ENCODE results near the gene PGBD2. TPM values are rescaled to one million over a fixed set of nuclear protein-coding genes. Genes with fewer than 3 reads are reported as not detected.
"Not testable (repeated sequence)": the region's sequence is repeated elsewhere in the genome, so short reads cannot be mapped to it uniquely, and the experiment has no call there.

The PGBD2 gene
- polyA plus RNA-seq, 1 donor: 10.3 TPM

GRCh38 chr1:248862998-248863881 is 42.8 kb upstream of the PGBD2 start:
- peaks cover 18% of the 10 kb centered on the region for H3K4me1 ChIP-seq (ENCODE audit: control insufficient read depth, insufficient read depth, low read length)
- H3K4me3 ChIP-seq (ENCODE audit: low read length): peak overlapping the region; percentile 56
- no peaks in the 10 kb centered on the region for H3K9me3 ChIP-seq (ENCODE audit: control insufficient read depth, low read depth, low read length)
- peak overlapping the region; percentile 63 for H3K27ac ChIP-seq (ENCODE audit: low read length)
- peak; percentile 79 to 88 for DNase-seq
- no peaks in the 10 kb centered on the region for H3K36me3 ChIP-seq (ENCODE audit: control insufficient read depth, insufficient read depth, low read length)
- WGBS (ENCODE audit: insufficient coverage, low lambda C conversion rate): no CpG with 5 or more reads among the region's 46 CpGs
- no peaks in the 10 kb centered on the region for H3K27me3 ChIP-seq (ENCODE audit: control insufficient read depth, insufficient read depth, low read length)

- Histone ChIP-seq H3K27me3 (ENCODE audit: control insufficient read depth, insufficient read depth, low read length) (no peaks in the 10 kb centered on the region), H3K9me3 (ENCODE audit: control insufficient read depth, low read depth, low read length) (no peaks in the 10 kb centered on the region), H3K4me3 (ENCODE audit: low read length) (peak overlapping the region; percentile 78), H3K36me3 (ENCODE audit: control insufficient read depth, insufficient read depth, low read length) (no peaks in the 10 kb centered on the region), H3K4me1 (ENCODE audit: control insufficient read depth, insufficient read depth, low read length) (peaks cover 5% of the 10 kb centered on the region), H3K27ac (ENCODE audit: low read length) (peak overlapping the region; percentile 97)
- WGBS (ENCODE audit: insufficient coverage, low lambda C conversion rate): 100% methylated on average over 1 of the region's 3 CpGs
- DNase-seq: no peak
Observed at GRCh38 chr1:248871837-248872401, 34.1 kb upstream of the PGBD2 start.

- Histone ChIP-seq H3K27me3 (ENCODE audit: control insufficient read depth, insufficient read depth, low read length) (no peaks in the 10 kb centered on the region), H3K27ac (ENCODE audit: low read length) (peak overlapping the region; percentile 97), H3K9me3 (ENCODE audit: control insufficient read depth, low read depth, low read length) (no peaks in the 10 kb centered on the region), H3K36me3 (ENCODE audit: control insufficient read depth, insufficient read depth, low read length) (no peaks in the 10 kb centered on the region), H3K4me3 (ENCODE audit: low read length) (peak overlapping the region; percentile 78), H3K4me1 (ENCODE audit: control insufficient read depth, insufficient read depth, low read length) (peaks cover 5% of the 10 kb centered on the region)
- peak; percentile 56 to 87 for DNase-seq
- 0% methylated on average over 3 of the region's 31 CpGs for WGBS (ENCODE audit: insufficient coverage, low lambda C conversion rate)
Observed at GRCh38 chr1:248872752-248873408, 33.2 kb upstream of the PGBD2 start.

GRCh38 chr1:248873409-248873992 is 32.5 kb upstream of the PGBD2 start:
- no peaks in the 10 kb centered on the region for H3K36me3 ChIP-seq (ENCODE audit: control insufficient read depth, insufficient read depth, low read length)
- peaks cover 5% of the 10 kb centered on the region for H3K4me1 ChIP-seq (ENCODE audit: control insufficient read depth, insufficient read depth, low read length)
- no peaks in the 10 kb centered on the region for H3K9me3 ChIP-seq (ENCODE audit: control insufficient read depth, low read depth, low read length)
- no peaks in the 10 kb centered on the region for H3K27me3 ChIP-seq (ENCODE audit: control insufficient read depth, insufficient read depth, low read length)
- peak; percentile 96 to 97 for DNase-seq
- H3K4me3 ChIP-seq (ENCODE audit: low read length): peak overlapping the region; percentile 78
- WGBS (ENCODE audit: insufficient coverage, low lambda C conversion rate): 0% methylated on average over 2 of the region's 41 CpGs
- peak overlapping the region; percentile 97 for H3K27ac ChIP-seq (ENCODE audit: low read length)

GRCh38 chr1:248873993-248874533 is 32.0 kb upstream of the PGBD2 start:
- Histone ChIP-seq H3K9me3 (ENCODE audit: control insufficient read depth, low read depth, low read length) (no peaks in the 10 kb centered on the region), H3K27me3 (ENCODE audit: control insufficient read depth, insufficient read depth, low read length) (no peaks in the 10 kb centered on the region), H3K27ac (ENCODE audit: low read length) (peak overlapping the region; percentile 97), H3K36me3 (ENCODE audit: control insufficient read depth, insufficient read depth, low read length) (no peaks in the 10 kb centered on the region), H3K4me3 (ENCODE audit: low read length) (peak overlapping the region; percentile 78), H3K4me1 (ENCODE audit: control insufficient read depth, insufficient read depth, low read length) (peaks cover 5% of the 10 kb centered on the region)
- DNase-seq: peak; percentile 84 to 94
- 0% methylated on average over 3 of the region's 23 CpGs for WGBS (ENCODE audit: insufficient coverage, low lambda C conversion rate)

GRCh38 chr1:248881261-248881660 is 24.8 kb upstream of the PGBD2 start:
- no peak overlapping the region for H3K4me3 ChIP-seq (ENCODE audit: low read length)

DNA sequence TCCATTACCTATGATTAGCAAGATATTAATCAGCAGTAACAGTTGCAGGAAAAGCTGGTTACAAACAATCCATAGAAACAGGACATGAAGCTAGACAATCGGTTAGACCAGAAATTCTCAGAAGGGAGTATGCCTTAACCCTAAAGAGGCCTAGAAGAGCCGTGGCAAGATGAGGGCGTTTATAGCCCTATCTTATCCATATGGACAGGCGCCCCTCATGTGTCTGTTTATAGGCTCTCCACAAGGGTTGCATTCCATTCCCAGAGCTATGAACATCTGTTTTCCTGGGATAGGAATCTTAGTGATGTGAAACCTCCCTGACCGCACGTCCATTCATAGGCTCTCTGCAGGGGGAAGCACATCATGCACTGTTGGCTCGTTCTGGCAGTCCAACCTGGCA is 23.6 kb upstream of the PGBD2 start:
- H3K4me3 ChIP-seq (ENCODE audit: low read length); H3K36me3 ChIP-seq (ENCODE audit: control insufficient read depth, insufficient read depth, low read length); DNase-seq; H3K27ac ChIP-seq (ENCODE audit: low read length); H3K4me1 ChIP-seq (ENCODE audit: control insufficient read depth, insufficient read depth, low read length); H3K27me3 ChIP-seq (ENCODE audit: control insufficient read depth, insufficient read depth, low read length); H3K9me3 ChIP-seq (ENCODE audit: control insufficient read depth, low read depth, low read length): not testable (repeated sequence)
- no CpG with 5 or more reads among the region's 7 CpGs for WGBS (ENCODE audit: insufficient coverage, low lambda C conversion rate)

More at GRCh38 chr1:248881261-248881660, 24.8 kb upstream of the PGBD2 start:
- WGBS (ENCODE audit: insufficient coverage, low lambda C conversion rate): no CpG with 5 or more reads among the region's 1 CpG
- H3K9me3 ChIP-seq (ENCODE audit: control insufficient read depth, low read depth, low read length): no peaks in the 10 kb centered on the region
- H3K4me1 ChIP-seq (ENCODE audit: control insufficient read depth, insufficient read depth, low read length): no peaks in the 10 kb centered on the region
- H3K27ac ChIP-seq (ENCODE audit: low read length): no peak overlapping the region
- no peak for DNase-seq
- no peaks in the 10 kb centered on the region for H3K27me3 ChIP-seq (ENCODE audit: control insufficient read depth, insufficient read depth, low read length)
- no peaks in the 10 kb centered on the region for H3K36me3 ChIP-seq (ENCODE audit: control insufficient read depth, insufficient read depth, low read length)

DNA sequence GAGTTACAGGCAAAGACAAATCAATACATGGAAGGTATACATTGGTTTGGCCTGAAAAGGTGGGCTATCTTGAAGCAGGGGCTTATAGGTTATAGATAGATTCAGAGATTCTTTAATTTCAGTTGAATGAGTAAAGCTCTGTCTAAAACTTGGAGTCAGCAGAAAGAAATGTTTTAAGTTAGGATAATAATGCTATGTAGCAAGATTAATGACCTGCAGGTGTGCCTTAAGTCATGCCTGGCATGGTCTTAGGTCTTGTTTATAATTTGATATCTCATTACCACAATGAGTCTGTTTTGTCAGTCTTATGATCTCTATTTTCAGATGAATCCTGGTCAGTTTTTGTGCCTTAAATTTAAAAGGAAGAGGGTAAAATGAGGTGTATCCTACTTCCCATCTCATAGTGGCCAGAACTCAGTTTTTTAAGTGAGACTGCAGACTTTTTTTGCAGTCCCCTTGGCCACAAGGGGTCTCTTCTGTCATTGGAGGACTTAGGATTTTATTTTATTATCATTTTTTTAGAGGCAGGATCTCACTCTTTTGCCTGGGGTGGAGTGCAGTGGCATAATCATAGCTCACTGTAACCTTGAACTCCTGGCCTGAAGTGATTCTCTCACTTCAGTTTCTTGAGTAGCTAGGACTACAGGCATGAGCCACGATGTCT is 21.3 kb upstream of the PGBD2 start:
- no peaks in the 10 kb centered on the region for H3K27me3 ChIP-seq (ENCODE audit: control insufficient read depth, insufficient read depth, low read length)
- H3K27ac ChIP-seq (ENCODE audit: low read length): no peak overlapping the region
- H3K4me1 ChIP-seq (ENCODE audit: control insufficient read depth, insufficient read depth, low read length): no peaks in the 10 kb centered on the region
- no CpG with 5 or more reads among the region's 1 CpG for WGBS (ENCODE audit: insufficient coverage, low lambda C conversion rate)
- no peaks in the 10 kb centered on the region for H3K9me3 ChIP-seq (ENCODE audit: control insufficient read depth, low read depth, low read length)
- no peak overlapping the region for H3K4me3 ChIP-seq (ENCODE audit: low read length)
- no peak for DNase-seq
- H3K36me3 ChIP-seq (ENCODE audit: control insufficient read depth, insufficient read depth, low read length): no peaks in the 10 kb centered on the region

DNA sequence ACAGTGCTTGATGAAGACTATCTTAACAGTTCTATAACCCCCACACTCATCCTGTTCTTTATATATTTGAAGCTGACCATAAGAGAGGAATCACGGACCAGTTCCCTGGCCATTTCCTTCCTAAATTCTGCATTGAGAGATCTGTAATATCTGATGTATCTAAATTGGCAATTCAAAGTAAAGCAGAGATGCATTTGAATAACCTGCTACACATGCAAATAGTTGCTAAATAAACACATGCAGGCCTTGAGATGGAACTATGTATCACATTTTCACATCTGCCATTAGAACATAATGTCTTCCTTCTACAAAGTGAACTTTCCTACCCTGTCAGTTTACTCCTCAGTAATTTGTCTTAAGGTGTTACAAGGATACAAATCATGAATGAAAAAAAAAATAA is 20.4 kb upstream of the PGBD2 start:
- Histone ChIP-seq H3K4me3 (ENCODE audit: low read length) (no peak overlapping the region), H3K36me3 (ENCODE audit: control insufficient read depth, insufficient read depth, low read length) (no peaks in the 10 kb centered on the region), H3K4me1 (ENCODE audit: control insufficient read depth, insufficient read depth, low read length) (no peaks in the 10 kb centered on the region), H3K9me3 (ENCODE audit: control insufficient read depth, low read depth, low read length) (no peaks in the 10 kb centered on the region), H3K27me3 (ENCODE audit: control insufficient read depth, insufficient read depth, low read length) (no peaks in the 10 kb centered on the region), H3K27ac (ENCODE audit: low read length) (no peak overlapping the region)
- no CpG with 5 or more reads among the region's 1 CpG for WGBS (ENCODE audit: insufficient coverage, low lambda C conversion rate)
- no peak for DNase-seq

Measured in large intestine (tissue), 3 donors.